Psoas muscle (tissue), 8 donors: ENCODE results near the gene MRC2. TPM values are rescaled to one million over a fixed set of nuclear protein-coding genes. Genes with fewer than 3 reads are reported as not detected.

Experiments used
- ATAC-seq, 4 donors: fragments of 200-7000 bp; cut with Tn5 transposase; one replicate each; pipeline ENCODE4 v1.9.1; 2020; ENCODE audit warnings: moderate library complexity in 3 of 4, mild to moderate bottlenecking in 2 of 4
- DNase-seq, 2 donors: peaks; one replicate each; pipeline ENCODE4 v3.0.0-alpha.2; 2020
- H3K27ac ChIP-seq: fragments of 200-600 bp; one replicate; pipeline ENCODE4 v1.8.0; 2022
- H3K27me3 ChIP-seq, 3 donors: fragments of 200-600 bp in 1 of 3; one replicate each; pipeline versions ENCODE4 v1.6.1 to v1.8.0; 2013 to 2022; ENCODE audit warnings: low read length in 2 of 3, mild to moderate bottlenecking in 2 of 3, moderate library complexity in 1 of 3; ENCODE audit not compliant: insufficient read depth in 3 of 3
- H3K36me3 ChIP-seq, 2 donors: fragments of 200-600 bp in 1 of 2; one replicate each; pipeline versions ENCODE4 v1.6.1 to v1.8.0; 2013 to 2022; ENCODE audit warnings: low read depth in 1 of 2, mild to moderate bottlenecking in 1 of 2, moderate library complexity in 1 of 2; ENCODE audit not compliant: insufficient read depth in 1 of 2
- H3K4me1 ChIP-seq: fragments of 200-600 bp; one replicate; pipeline ENCODE4 v1.8.0; 2022
- H3K4me3 ChIP-seq: fragments of 200-600 bp; one replicate; pipeline ENCODE4 v1.8.0; 2022; ENCODE audit warnings: mild to moderate bottlenecking
- H3K9me3 ChIP-seq: fragments of 200-600 bp; one replicate; pipeline ENCODE4 v1.8.0; 2022
- WGBS, 3 donors: extraction: QIAGEN DNeasy Blood & Tissue Kit; methylation state at CpG; one replicate each; pipeline versions ENCODE4 v1.1.6 to v1.1.7; 2013; 5-methylcytosine and 5-hydroxymethylcytosine counted together
- intact Hi-C, 2 donors: fragments of 100-400 bp; cut with DNase I; formaldehyde crosslinking; loops; one replicate each; pipeline versions ENCODE4 v1.11.0 to v1.14.2; 2022
- polyA plus RNA-seq, 3 donors: library from polyadenylated mRNA; stranded (reverse); fragments of 200-250 nt; gene quantifications; one replicate each; pipeline ENCODE4 v1.2.3, GENCODE V29; 2013
- total RNA-seq, 4 donors: library from RNA; stranded (reverse); fragmentation: NEBNext Ultra II Directional in 2 of 4; extraction: Animal tissue kit (Norgen Biotek cat#: 25700) in 2 of 4; gene quantifications; one replicate each; pipeline versions ENCODE4 v1.2.1 to v1.2.4, GENCODE V29; 2021 to 2023
- TF ChIP-seq, protein P1 (sequence below): fragments of 200-600 bp; IDR thresholded peaks from one replicate; pipeline ENCODE4 v1.8.0; 2022; ENCODE audit warnings: antibody characterized with exemption
- donor health status: healthy with polysubstance abuse.
- donor health status: DM: no; HTN: no; CAD: no; lungs with moderate emphysema.
- donor health status: Bipolar disorder and iron deficiency.
- donor health status: healthy.
- donor health status: DM: yes; HTN: yes; CAD: no.
- donor health status: DM: no; HTN: no; CAD: no.
- donor health status: DM: no; HTN: no; CAD: no.
- donor health status: DM: yes; HTN: yes; CAD: no.

MRC2 gene
- total and polyA plus RNA-seq, 7 donors, result 3.5 to 17.5 (median 5.9) TPM

DNA sequence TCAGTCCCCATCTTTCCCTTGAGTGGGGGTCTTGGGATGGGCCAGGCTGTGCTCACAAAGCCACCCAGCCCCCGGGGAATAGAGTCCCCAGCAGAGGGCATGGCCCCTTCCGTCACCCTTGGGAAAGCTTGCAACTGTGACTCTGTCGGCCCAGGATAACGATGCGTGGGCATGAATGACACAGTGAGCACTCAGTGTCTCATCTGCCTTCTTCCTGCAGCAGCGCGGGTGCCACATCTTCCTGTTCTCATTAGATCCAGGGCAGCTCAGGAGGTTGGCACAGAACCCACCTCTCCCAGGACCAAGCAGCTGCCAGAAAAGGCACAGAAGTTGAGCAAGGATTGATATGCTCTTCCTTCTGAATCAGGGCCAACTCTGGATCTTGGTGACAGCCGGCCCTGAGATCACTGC, 84.7 kb downstream of the MRC2 start:
- H3K9me3 ChIP-seq, result no peaks in the 10 kb centered on the region
- DNase-seq (no peak), ATAC-seq (no peak)

DNA sequence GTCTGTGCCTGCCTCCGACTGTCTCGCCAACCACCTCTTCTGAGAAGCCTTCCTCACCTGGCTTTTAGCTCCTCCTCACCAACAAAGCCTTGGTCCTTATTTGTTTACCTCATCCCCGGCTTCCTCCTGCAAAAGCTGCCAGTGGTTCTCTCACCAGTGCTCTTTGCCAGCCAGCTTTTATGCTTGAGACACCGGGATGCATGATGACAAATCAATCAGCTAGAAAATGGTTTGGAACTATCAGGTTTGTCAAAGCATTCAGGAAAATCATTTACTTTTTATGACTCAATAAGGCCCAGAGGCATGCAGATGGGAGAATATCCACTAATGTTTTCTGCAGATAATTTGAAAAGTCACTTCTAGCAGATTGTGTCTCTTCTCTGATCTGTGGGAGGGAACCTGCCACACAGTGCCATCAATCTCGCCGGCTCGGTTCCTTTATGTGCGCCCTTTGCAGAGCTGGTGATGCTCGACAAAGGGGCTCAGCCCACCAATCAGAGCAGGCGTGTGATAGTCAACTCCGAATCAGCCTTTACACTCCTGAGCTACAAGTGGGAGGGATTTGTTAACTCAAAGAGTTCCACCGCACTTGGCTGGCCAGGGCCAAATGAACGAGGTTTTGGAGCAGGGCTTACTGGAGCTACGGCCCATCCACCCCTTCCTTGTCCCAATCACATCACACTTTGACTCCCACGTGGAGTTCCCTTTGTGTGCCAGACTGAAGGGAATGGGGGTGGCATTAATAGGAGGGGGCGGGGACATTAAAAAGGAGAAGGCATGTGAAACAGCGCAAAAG, 85.8 kb downstream of the MRC2 start:
- no peaks in the 10 kb centered on the region for H3K9me3 ChIP-seq
- H3K4me3 ChIP-seq, result no peak overlapping the region
- intact Hi-C loops, result no loop called here
- no peaks in the 10 kb centered on the region for H3K36me3 ChIP-seq
- WGBS, 3 donors, result 76 to 81% (median 78%) methylated on average over 17 of the region's 17 CpGs
- no peak for DNase-seq
- no peaks in the 10 kb centered on the region for H3K4me1 ChIP-seq
- TF ChIP-seq, protein P1, sequence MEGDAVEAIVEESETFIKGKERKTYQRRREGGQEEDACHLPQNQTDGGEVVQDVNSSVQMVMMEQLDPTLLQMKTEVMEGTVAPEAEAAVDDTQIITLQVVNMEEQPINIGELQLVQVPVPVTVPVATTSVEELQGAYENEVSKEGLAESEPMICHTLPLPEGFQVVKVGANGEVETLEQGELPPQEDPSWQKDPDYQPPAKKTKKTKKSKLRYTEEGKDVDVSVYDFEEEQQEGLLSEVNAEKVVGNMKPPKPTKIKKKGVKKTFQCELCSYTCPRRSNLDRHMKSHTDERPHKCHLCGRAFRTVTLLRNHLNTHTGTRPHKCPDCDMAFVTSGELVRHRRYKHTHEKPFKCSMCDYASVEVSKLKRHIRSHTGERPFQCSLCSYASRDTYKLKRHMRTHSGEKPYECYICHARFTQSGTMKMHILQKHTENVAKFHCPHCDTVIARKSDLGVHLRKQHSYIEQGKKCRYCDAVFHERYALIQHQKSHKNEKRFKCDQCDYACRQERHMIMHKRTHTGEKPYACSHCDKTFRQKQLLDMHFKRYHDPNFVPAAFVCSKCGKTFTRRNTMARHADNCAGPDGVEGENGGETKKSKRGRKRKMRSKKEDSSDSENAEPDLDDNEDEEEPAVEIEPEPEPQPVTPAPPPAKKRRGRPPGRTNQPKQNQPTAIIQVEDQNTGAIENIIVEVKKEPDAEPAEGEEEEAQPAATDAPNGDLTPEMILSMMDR, result no peak
- H3K27ac ChIP-seq, result no peak overlapping the region
- peaks cover 0 to under 1% (median 0%) of the 10 kb centered on the region in 3 donors for H3K27me3 ChIP-seq
- ATAC-seq, result no peak

More for the DNA sequence above, 84.7 kb downstream of the MRC2 start:
- Histone ChIP-seq H3K4me3 (no peak overlapping the region), H3K4me1 (no peaks in the 10 kb centered on the region), H3K27me3 (no peaks in the 10 kb centered on the region), H3K36me3 (no peaks in the 10 kb centered on the region), H3K27ac (no peak overlapping the region)
- WGBS, 3 donors, result 53 to 71% (median 55%) methylated on average over 8 of the region's 8 CpGs
- TF ChIP-seq, protein P1, result no peak
- intact Hi-C loops, result no loop called here

DNA sequence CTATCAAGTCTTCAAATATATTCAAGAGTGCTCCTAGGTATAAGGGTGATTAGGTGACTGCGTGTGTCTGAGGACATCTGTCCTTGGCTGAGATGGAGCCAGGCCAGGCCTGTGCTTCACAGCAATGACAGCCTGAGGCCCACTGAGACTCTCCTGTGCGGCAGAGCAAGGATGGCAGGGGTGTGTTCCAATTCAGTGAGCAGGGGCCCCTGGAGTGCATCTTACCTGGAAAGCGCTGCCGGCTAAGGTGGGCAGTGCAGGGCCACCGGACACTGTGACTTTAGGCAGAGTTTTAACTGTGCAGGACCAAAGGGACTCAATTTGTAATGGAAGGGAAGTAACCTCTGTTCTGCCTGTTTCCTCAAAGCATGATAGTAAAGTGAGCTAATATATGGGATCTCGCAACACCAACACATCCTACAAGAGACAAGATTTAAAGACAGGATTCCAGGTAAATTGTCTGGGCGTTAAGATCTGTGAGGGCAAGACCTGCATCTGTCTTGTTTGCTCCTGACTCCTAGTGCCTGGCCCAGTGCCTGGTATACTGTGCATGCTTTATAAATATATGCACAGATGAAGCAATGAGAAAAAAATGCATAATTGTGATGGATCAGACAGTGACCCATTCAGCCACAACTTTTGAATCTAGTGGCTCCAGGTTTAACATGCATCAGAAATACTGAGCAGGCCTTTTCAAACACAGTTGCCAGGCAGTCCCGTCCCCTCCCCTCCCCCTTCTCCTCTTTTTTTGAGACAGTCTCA, 86.7 kb downstream of the MRC2 start:
- H3K27me3 ChIP-seq, result peaks cover 0 to 2% (median 0%) of the 10 kb centered on the region in 3 donors
- intact Hi-C loops, result no loop called here
- TF ChIP-seq, protein P1, result no peak
- no peak for ATAC-seq
- no peak overlapping the region for H3K4me3 ChIP-seq
- H3K36me3 ChIP-seq, result no peaks in the 10 kb centered on the region
- no peaks in the 10 kb centered on the region for H3K9me3 ChIP-seq
- WGBS, 3 donors, result 92 to 93% (median 92%) methylated on average over 8 of the region's 8 CpGs
- no peak for DNase-seq
- H3K27ac ChIP-seq, result no peak overlapping the region
- H3K4me1 ChIP-seq, result no peaks in the 10 kb centered on the region

DNA sequence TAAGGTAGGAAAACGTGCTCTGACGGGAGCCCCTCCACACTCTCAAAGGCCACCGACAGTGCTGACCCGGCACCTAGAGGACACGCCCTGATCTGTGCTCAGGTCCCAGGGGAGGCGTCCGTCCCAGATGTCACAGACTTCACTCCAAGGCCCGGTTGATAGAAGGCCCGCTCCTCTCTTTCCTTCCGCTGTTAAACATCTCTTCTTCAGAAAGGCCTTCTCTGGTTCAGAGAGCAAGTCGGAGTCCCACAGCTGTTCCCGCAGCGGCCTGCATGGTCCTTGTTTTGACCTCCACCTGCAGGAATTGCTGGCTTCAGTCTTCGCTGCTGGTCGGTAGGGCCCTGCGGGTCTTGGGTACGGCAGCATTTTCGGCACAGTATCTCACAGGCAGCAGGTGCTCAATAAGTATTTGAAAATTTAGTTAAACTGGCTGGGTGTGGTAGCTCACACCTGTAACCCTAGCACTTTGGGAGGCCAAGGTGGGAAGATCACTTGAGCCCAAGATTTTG, 88.5 kb downstream of the MRC2 start:
- H3K36me3 ChIP-seq, result no peaks in the 10 kb centered on the region
- no peaks in the 10 kb centered on the region for H3K9me3 ChIP-seq
- ATAC-seq (no peak), DNase-seq (no peak)
- peaks cover 0 to 4% (median 2%) of the 10 kb centered on the region in 3 donors for H3K27me3 ChIP-seq
- intact Hi-C loops, result no loop called here
- 90 to 93% (median 93%) methylated on average over 18 of the region's 18 CpGs for WGBS, 3 donors
- TF ChIP-seq, protein P1, result no peak
- H3K27ac ChIP-seq, result no peak overlapping the region
- no peak overlapping the region for H3K4me3 ChIP-seq
- H3K4me1 ChIP-seq, result no peaks in the 10 kb centered on the region
